Activated CD4-positive, CD25-positive, alpha-beta regulatory T cell treated with anti-CD3 and anti-CD28 coated beads, Interleukin-2, amount 50 U/mL, for 16 hours (primary cell): Measurements from ENCODE around the gene MAP3K6.
"Not testable (repeated sequence)": the region's sequence is repeated elsewhere in the genome, so short reads cannot be mapped to it uniquely, and the experiment has no call there.

Source experiments
- DNase-seq: peaks from one replicate; pipeline ENCODE4 v3.0.0-alpha.2; 2020; ENCODE audit warnings: low read depth, low spot score

The MAP3K6 gene

GRCh38 chr1:27366411-27367159 lies at the start of gene MAP3K6:
Gene MAP3K6 (minus strand): TSS chr1:27366961. CDS start chr1:27366597, 364 bp downstream.
- no peak for DNase-seq

- no peak for DNase-seq
Observed at GRCh38 chr1:27414091-27414490, 47.3 kb upstream of the MAP3K6 start.

DNA sequence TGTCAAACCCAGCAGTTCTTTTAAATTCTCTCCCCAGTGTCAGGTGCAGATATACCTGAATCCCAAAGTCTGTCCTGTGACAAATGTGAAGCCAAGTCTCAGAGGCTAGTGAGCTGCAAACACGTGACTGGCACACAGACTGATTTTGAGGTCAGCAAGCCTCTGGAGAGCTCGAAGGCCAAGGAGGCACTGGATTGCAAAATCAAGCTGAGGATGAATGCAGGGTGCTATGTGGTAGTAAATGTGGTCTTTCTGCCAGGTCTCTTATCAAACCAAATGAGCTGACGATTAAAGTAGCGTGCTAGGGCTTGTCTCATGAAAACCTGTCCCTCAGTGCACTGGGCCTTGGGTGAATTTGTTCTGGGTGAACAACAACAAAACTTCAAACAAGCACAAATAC lies 46.2 kb upstream of the MAP3K6 start:
- no peak for DNase-seq

DNA sequence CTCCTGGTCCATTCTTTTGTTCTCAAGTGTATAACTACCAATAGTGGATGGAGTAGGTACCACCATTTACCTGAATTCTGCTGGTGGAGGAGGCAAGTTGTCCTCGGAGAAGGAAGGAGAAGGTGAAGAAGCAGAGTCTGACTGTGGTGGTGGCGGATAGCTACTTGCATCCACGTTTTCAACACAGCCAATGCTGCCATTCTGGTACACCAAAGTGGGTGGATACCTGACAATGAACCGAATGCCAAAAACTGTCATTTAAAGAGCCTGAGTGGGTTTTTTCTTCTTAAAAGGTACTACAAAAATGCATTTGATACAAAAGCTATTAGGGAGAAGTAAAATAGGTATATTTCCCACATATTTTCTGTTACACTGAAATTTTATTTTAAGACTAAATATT lies 45.7 kb upstream of the MAP3K6 start:
- DNase-seq, result no peak

DNA sequence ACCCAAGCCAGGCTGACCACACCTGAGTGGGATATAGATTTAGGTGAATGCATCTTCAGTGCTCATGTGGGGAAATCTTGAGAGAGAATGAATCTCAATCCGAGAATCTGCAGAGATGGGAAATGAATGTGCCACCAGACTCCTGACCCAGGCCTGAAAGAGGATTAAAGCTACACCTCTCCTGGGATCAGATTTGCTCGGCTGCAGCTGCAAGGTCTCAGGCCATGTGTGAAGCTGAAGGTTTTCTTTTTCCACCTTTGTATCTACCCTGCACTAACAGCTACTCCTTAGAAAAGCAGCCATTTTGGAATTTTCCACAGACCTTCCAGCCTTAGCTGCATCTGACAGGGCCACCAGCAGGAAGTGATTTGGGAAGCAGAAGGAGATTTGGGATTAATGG lies 43.9 kb upstream of the MAP3K6 start:
- DNase-seq, result no peak

DNA sequence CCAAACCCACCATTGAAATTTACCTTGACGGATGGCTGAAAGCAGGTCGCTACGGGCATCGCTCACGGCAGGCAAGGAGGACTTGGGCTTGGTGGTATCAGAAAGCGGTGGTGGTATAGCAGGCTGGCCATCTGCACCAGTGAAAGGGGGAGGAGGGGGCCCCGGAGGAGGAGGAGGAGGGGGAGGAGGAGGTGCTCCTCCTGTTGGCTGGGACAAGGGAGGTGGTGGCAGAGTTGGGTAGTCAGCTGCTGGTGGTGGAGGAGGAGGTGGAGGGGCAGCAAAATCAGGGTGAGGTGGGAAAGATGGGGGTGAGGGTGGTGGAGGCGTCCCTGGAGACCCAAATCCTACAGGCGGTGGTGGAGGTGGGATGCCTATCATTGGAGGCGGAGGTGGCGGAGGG lies 42.9 kb upstream of the MAP3K6 start:
- no peak for DNase-seq

GRCh38 chr1:27408151-27408550 lies 41.4 kb upstream of the MAP3K6 start:
- no peak for DNase-seq

- not testable (repeated sequence) for DNase-seq
Observed at GRCh38 chr1:27406791-27407190, 40.0 kb upstream of the MAP3K6 start.

DNA sequence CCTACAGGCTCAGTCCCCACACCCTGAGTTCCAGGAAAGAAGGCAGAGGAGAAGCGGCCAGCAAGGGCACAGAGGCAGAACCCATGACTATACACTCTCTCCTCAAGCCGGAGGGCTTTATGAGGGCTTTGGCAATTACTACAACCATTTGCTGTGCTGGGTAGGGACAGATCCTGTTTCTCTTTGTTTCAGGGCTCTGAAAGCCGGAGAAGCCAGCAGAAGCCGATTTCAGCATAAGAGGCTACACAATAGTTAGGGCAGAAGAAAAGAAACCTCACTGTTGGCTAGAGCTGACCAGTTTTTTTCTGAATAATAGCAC lies 39.6 kb upstream of the MAP3K6 start:
- DNase-seq, result no peak

GRCh38 chr1:27405598-27406361 lies 39.0 kb upstream of the MAP3K6 start:
- DNase-seq, result not testable (repeated sequence)

DNA sequence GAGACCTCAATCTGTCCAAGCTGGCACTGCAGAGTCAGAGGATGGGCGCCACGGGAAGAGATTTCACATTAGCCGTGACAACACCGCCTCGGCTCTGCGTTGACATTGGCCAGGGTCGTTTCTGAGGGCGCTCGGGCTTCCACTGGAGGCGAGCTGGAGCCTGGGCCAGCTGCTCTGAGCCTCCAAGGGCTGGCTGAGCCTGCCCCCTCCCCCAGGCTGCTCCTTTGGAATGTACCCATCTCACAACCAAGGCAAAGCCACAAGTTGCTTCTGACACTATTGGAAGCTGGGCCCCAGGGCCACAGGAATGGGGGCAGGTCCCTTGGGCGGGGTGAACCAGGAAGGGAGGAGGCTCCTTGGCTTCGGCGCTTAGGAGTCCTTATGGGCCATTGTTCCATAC lies 38.3 kb upstream of the MAP3K6 start:
- DNase-seq, result no peak

DNA sequence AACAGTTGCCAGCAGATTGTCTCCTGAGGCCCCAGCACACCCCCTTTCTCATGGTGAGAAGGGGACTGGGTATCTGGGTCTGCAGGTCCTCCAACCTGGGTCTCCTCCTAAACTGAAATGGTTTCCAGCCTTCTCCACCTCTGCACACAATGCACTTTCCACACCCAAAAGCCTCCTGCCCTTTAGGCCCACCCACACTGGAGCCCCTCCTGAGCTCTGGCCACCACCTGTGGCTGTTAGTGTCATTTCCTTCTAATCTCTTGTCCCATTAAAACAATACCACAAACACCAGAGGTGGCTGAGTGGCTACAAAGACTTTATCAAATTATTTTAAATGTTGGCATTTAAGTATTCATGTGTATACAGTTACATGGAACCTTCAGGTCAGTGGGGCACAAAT lies 37.2 kb upstream of the MAP3K6 start:
- no peak for DNase-seq

DNA sequence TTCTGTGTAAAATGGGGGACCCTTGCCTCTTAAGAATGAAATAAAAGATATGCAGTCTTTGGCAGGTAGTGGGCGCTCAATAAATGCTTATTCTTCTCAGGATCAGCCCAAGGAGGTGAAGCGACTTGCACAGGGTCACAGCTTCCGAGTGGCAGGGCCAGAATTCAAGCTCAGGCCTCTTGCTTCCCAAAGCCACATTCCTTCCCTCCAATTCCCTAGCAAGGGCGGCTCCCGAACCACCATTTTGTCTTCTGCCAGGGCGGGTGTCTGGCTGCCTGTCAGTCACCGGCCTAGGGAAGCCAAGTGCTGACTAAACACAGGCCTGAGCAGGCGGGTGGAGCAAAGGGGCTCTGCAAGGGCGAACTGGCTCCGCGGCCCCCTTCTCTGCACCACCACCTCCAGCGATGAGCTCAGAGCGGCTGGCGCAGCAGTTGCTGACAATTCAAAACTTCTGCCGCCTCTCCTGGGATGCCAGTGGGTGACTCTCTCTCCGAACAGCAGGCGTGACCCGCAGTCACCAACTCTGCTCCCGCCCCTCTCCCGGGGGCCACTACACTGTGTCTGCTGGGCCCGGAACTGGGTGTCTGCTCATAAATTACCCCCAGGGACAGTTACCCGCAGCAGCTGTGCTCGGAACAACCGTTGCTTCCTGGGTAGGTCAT lies 36.4 kb upstream of the MAP3K6 start:
- DNase-seq, result no peak

DNA sequence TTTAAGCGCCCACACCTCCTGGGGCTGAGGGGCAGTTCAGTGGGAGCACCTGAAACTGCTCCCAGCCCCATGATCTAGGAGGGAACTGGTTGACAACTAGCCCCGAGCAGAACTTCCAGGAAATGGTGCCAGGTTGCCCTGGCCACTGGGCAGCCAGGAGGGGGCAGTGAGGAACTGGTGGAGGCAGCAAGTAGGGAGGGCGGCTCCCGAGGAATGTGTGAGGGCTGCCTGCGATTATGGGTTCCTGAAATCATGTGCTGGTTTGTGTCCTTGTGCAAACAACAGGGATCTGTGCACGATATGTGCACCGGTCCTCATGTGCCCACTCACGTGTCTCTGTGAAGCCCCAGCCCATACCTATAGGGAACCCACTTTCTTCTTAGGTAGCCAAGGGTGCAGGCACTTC lies 35.6 kb upstream of the MAP3K6 start:
- DNase-seq, result no peak

- no peak for DNase-seq
Observed at GRCh38 chr1:27400963-27401341, 34.2 kb upstream of the MAP3K6 start.

DNA sequence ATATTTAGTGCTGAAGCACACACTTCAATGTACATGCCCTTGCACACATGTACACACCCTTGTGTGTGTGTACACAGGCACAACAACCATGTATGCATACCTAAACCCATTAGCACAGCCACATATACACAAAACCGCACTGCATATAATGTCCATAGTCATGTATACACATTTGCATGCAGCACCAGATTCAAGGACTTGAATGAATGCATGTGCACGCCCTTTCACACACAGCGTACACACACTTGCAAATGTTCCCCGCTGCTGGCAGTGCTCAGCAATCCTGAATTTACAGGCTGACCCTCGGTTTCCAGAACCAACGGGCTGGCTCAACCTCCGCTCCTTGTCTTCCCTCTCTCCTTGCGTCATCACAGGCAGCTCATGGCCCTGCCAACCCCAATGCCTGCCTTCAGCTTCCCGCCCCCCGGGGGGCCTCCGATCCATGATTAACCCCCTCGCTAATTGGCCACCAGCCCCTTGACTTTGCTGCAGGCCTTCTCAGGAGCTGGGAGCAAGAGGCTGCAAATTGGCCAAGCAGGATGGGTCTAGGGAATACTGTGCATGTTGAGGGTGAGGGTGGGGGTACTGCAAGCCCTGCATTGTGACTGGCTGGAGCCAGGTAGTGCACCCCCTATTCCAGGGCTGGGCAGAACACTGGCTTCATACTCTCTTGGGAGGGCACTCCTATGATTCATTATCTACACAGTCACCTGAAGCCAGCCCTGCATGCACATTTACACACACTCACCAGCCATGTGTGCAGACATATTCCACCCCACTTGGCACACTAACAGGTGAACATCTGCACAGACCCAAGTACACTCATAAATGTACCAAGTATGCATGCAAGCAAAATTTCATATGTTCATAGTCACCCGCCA lies 33.6 kb upstream of the MAP3K6 start:
- DNase-seq, result no peak

DNA sequence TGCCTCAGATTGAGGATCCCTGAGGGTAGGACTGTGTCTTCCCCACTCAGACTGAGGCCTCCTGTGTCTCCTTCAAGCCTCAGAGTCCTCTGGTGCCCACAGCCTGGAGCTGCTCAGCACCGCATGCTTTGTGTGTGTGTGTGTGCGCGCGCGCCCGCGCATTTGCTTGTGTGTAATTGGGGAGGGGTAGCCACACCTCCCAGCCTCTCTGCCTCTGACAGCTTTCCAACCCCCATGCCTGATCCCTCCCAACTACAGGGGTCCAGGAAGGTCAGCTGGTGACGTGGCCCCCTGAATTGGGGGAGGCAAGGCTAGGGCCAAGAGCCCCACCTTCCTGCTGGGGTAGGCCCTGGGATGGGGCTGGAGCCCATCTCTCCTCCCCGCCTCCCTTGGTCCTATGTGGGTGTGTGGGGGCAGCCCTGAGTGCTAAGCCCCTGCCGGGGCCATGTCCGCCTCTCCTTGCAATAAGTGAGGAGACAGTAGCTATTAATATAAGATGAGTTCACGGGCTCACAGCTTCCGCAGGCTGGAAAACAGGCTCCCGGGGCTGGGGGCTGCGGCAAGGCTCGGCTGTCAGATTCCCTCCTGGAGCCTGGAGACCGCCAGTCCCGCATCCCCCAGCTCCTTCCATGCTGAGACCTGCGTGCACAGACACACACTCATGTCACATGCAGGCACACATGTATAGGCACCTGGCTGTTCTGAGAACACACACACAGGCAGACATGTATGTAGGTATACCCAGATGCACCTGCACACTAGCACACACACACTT lies 32.7 kb upstream of the MAP3K6 start:
- no peak for DNase-seq

DNA sequence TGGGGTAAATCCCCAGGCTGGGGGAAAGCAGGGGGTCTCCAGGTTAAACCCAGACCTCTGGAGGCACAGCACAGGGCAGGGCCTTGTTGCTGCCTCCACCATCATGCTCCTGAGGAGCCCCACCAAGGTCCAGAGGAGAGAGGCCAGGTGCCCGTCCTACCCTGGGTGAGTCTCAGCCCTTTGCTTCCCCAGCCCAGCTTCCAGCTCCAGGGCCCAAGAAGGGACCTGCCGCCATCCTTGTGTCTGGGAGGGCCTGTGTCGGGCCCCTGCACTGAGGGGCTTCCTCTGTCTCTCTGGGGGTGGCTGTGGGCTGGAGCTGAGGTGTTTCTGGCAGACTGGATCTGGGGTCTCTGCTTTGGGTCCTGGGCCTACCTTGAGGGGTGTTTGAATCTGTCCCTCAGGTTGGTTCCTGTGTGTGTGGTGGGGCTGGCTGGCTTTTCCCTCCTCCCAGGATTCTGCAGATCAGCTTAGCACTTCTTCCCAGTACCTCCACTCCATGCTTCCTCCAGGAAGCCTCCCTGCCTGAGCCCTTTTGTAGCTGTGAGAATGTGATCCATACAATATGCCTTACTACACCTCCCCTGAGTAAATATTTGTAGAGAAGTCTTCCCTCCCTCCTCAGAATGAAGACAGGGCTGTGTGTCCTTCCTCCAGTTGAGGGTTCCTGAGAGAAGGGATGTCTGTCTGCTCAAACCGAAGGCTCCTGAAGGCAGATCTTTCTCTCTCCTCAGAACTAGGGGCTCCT lies 31.8 kb upstream of the MAP3K6 start:
- DNase-seq, result no peak

GRCh38 chr1:27397749-27398148 lies 31.0 kb upstream of the MAP3K6 start:
- no peak for DNase-seq

- DNase-seq, result no peak
Observed at GRCh38 chr1:27397110-27397509, 30.3 kb upstream of the MAP3K6 start.
